Measurements from ENCODE around the gene STK38. TPM values are rescaled to one million over a fixed set of nuclear protein-coding genes. Genes with fewer than 3 reads are reported as not detected.

STK38 gene
- 10 to 100 TPM; 23.0 to 33.8 (median 27.0) TPM for total RNA-seq

- Histone ChIP-seq H3K4me3 (peak within 1 kb of the TSS; percentile 63), H3K27me3 (no peaks in the 10 kb centered on the region), H3K4me1 (peaks cover 39% of the 10 kb centered on the region), H3K36me3 (no peaks in the 10 kb centered on the region), H3K9me3 (no peaks in the 10 kb centered on the region), H3K27ac (peak within 1 kb of the TSS; percentile 91)
- under 1% methylated on average over 40 of the region's 51 CpGs for WGBS
- no peak for TF ChIP-seq CTCF (IDR thresholded peaks at IDR 0.05)
- TF ChIP-seq POLR2A (IDR thresholded peaks at IDR 0.05): peak; percentile 76 to 93
- TF ChIP-seq POLR2AphosphoS5 (IDR thresholded peaks at IDR 0.05): peak in 1 of 3 donors; percentile 88
- no peak for TF ChIP-seq EP300 (IDR thresholded peaks at IDR 0.05)
- DNase-seq (ENCODE audit: low spot score in 2 of 2): peak; percentile 95 to 96
Measured at GRCh38 chr6:36546920-36547645, at the start of gene STK38. Gene STK38 (minus strand): TSS chr6:36547479. CDS start chr6:36540202, 7,277 bp downstream.

- DNase-seq (ENCODE audit: low spot score in 2 of 2): no peak
- 3% methylated on average over 5 of the region's 5 CpGs for WGBS
- TF ChIP-seq CTCF (IDR thresholded peaks at IDR 0.05) (no peak), POLR2AphosphoS5 (IDR thresholded peaks at IDR 0.05) (no peak), EP300 (IDR thresholded peaks at IDR 0.05) (no peak), POLR2A (IDR thresholded peaks at IDR 0.05) (no peak)
Measured at GRCh38 chr6:36596356-36596755, 49.1 kb upstream of the STK38 start.

GRCh38 chr6:36594816-36595643, 47.8 kb upstream of the STK38 start:
- no peaks in the 10 kb centered on the region for H3K9me3 ChIP-seq
- H3K4me3 ChIP-seq: peak overlapping the region; percentile 70
- H3K27me3 ChIP-seq: no peaks in the 10 kb centered on the region
- under 1% methylated on average over 15 of the region's 15 CpGs for WGBS
- peak overlapping the region; percentile 94 for H3K27ac ChIP-seq
- H3K36me3 ChIP-seq: peaks cover 32% of the 10 kb centered on the region
- peaks cover 48% of the 10 kb centered on the region for H3K4me1 ChIP-seq
- TF ChIP-seq POLR2A (IDR thresholded peaks at IDR 0.05) (no peak), CTCF (IDR thresholded peaks at IDR 0.05) (no peak), POLR2AphosphoS5 (IDR thresholded peaks at IDR 0.05) (no peak), EP300 (IDR thresholded peaks at IDR 0.05) (no peak)
- peak in 1 of 2 donors; percentile 60 for DNase-seq (ENCODE audit: low spot score in 2 of 2)

More at GRCh38 chr6:36596356-36596755, 49.1 kb upstream of the STK38 start:
- Histone ChIP-seq H3K4me1 (peaks cover 62% of the 10 kb centered on the region), H3K27me3 (no peaks in the 10 kb centered on the region), H3K36me3 (peaks cover 44% of the 10 kb centered on the region), H3K27ac (peak overlapping the region; percentile 94), H3K4me3 (peak overlapping the region; percentile 70), H3K9me3 (no peaks in the 10 kb centered on the region)

- Histone ChIP-seq H3K4me3 (peak within 1 kb of the TSS; percentile 70), H3K27me3 (no peaks in the 10 kb centered on the region), H3K9me3 (no peaks in the 10 kb centered on the region), H3K27ac (peak within 1 kb of the TSS; percentile 94), H3K36me3 (peaks cover 24% of the 10 kb centered on the region), H3K4me1 (peaks cover 40% of the 10 kb centered on the region)
- WGBS: under 1% methylated on average over 57 of the region's 58 CpGs
- TF ChIP-seq EP300 (IDR thresholded peaks at IDR 0.05): no peak
- TF ChIP-seq POLR2AphosphoS5 (IDR thresholded peaks at IDR 0.05): peak; percentile 99 to 100 (median 100)
- peak; percentile 99 to 100 for TF ChIP-seq POLR2A (IDR thresholded peaks at IDR 0.05)
- TF ChIP-seq CTCF (IDR thresholded peaks at IDR 0.05): peak; percentile 28 to 68
- DNase-seq (ENCODE audit: low spot score in 2 of 2): peak; percentile 97 to 98
Measured at GRCh38 chr6:36594029-36594815, 46.9 kb upstream of the STK38 start, which contains the start of gene SRSF3. Gene SRSF3 (plus strand): TSS chr6:36594362. CDS start chr6:36596763, 2,401 bp downstream.
